ENCODE results near the gene PSMB7. TPM values are rescaled to one million over a fixed set of nuclear protein-coding genes. Genes with fewer than 3 reads are reported as not detected.

Gene PSMB7
- total and polyA plus RNA-seq, 2 of the 13 experiments (the other 11 are each of a cell fraction or from before 2014, with no cell fraction given): 259 to 291 TPM

- WGBS (ENCODE audit: low lambda C conversion rate): 100% methylated on average over 9 of the region's 13 CpGs
- no peak overlapping the region for H3K4me2 ChIP-seq (ENCODE audit: low read depth, low read length)
- H3K9ac ChIP-seq (ENCODE audit: insufficient read depth, low read depth, low read length): no peak overlapping the region
- no peak for DNase-seq (ENCODE audit: low spot score)
- intact Hi-C loops (cut with micrococcal nuclease; ENCODE audit: unreplicated experiment): no loop called here
- no TSS peak for BruUV-seq (replicated peaks)
- H3K9me3 ChIP-seq (ENCODE audit: low read length): no peaks in the 10 kb centered on the region
- CTCF ChIA-PET (ENCODE audit: low intra/inter-chr PET ratio, low total read pairs): no interaction called here
- no peaks in the 10 kb centered on the region for H3K79me2 ChIP-seq (ENCODE audit: insufficient read depth, low read length)
- no peak overlapping the region for H2AFZ ChIP-seq (ENCODE audit: low read length)
- in situ Hi-C loops (cut with HindIII; ENCODE audit: extremely low pct_ligation_motif_present, low pct_unique_long_range_greater_than_20kb): no loop called here
- no peaks in the 10 kb centered on the region for H3K4me1 ChIP-seq (ENCODE audit: insufficient read depth, low read length)
- TF ChIP-seq AGO2 (optimal IDR thresholded peaks at IDR 0.05; ENCODE audit: low read depth, low read length) (peak; percentile 66), ZNF484 (CRISPR knock-in tag; IDR thresholded peaks at IDR 0.05; ENCODE audit: borderline replicate concordance, low read depth) (no peak), RBM22 (optimal IDR thresholded peaks at IDR 0.05; ENCODE audit: low read length) (peak; percentile 94)
- H3K27ac ChIP-seq (ENCODE audit: extremely low read length, insufficient read depth, low read length): no peak overlapping the region
- FAIRE-seq: no peak
- no peaks in the 10 kb centered on the region for H3K27me3 ChIP-seq (ENCODE audit: control insufficient read depth in 1 of 2, insufficient read depth in 2 of 2, low read length in 2 of 2)
- no peak overlapping the region for H3K4me3 ChIP-seq (replicated peaks in 1 of 3; ENCODE audit: insufficient read depth in 1 of 3, low read depth in 2 of 3, low read length in 3 of 3)
- peaks cover 27 to 73% of the 10 kb centered on the region in 2 experiments for H3K36me3 ChIP-seq (replicated peaks in 1 of 2; ENCODE audit: control insufficient read depth in 1 of 2, insufficient read depth in 2 of 2, low read length in 2 of 2)
- POLR2A ChIA-PET: no interaction called here
- no peaks in the 10 kb centered on the region for H4K20me1 ChIP-seq (ENCODE audit: insufficient read depth, low read length)
- ATAC-seq: no peak
Measured at GRCh38 chr9:124339603-124340146, 75.6 kb downstream of the PSMB7 start.

GRCh38 chr9:124337562-124337961 is 77.7 kb downstream of the PSMB7 start:
- no peaks in the 10 kb centered on the region for H3K4me1 ChIP-seq (ENCODE audit: insufficient read depth, low read length)
- H3K9ac ChIP-seq (ENCODE audit: insufficient read depth, low read depth, low read length): no peak overlapping the region
- FAIRE-seq (no peak), DNase-seq (ENCODE audit: low spot score) (no peak), ATAC-seq (no peak)
- H3K27me3 ChIP-seq (ENCODE audit: control insufficient read depth in 1 of 2, insufficient read depth in 2 of 2, low read length in 2 of 2): no peaks in the 10 kb centered on the region
- in situ Hi-C loops (cut with HindIII; ENCODE audit: extremely low pct_ligation_motif_present, low pct_unique_long_range_greater_than_20kb) (no loop called here), intact Hi-C loops (cut with micrococcal nuclease; ENCODE audit: unreplicated experiment) (no loop called here)
- H2AFZ ChIP-seq (ENCODE audit: low read length): no peak overlapping the region
- no peak overlapping the region for H3K4me2 ChIP-seq (ENCODE audit: low read depth, low read length)
- 98% methylated on average over 5 of the region's 5 CpGs for WGBS (ENCODE audit: low lambda C conversion rate)
- no peaks in the 10 kb centered on the region for H3K79me2 ChIP-seq (ENCODE audit: insufficient read depth, low read length)
- no peak overlapping the region for H3K4me3 ChIP-seq (replicated peaks in 1 of 3; ENCODE audit: insufficient read depth in 1 of 3, low read depth in 2 of 3, low read length in 3 of 3)
- ChIA-PET CTCF (ENCODE audit: low intra/inter-chr PET ratio, low total read pairs) (no interaction called here), POLR2A (no interaction called here)
- no peak overlapping the region for H3K27ac ChIP-seq (ENCODE audit: extremely low read length, insufficient read depth, low read length)
- no peaks in the 10 kb centered on the region for H4K20me1 ChIP-seq (ENCODE audit: insufficient read depth, low read length)
- peaks cover 32 to 66% of the 10 kb centered on the region in 2 experiments for H3K36me3 ChIP-seq (replicated peaks in 1 of 2; ENCODE audit: control insufficient read depth in 1 of 2, insufficient read depth in 2 of 2, low read length in 2 of 2)
- BruUV-seq (replicated peaks): no TSS peak
- H3K9me3 ChIP-seq (ENCODE audit: low read length): no peaks in the 10 kb centered on the region
- TF ChIP-seq E2F1 (CRISPR knock-in tag; IDR thresholded peaks at IDR 0.05) (no peak), ZNF331 (CRISPR knock-in tag; IDR thresholded peaks at IDR 0.05) (no peak), JDP2 (CRISPR knock-in tag; IDR thresholded peaks at IDR 0.05; ENCODE audit: borderline replicate concordance) (no peak), PITX1 (CRISPR knock-in tag; IDR thresholded peaks at IDR 0.05) (no peak), ZNF784 (CRISPR knock-in tag; IDR thresholded peaks at IDR 0.05; ENCODE audit: borderline replicate concordance) (no peak), ATM (IDR thresholded peaks at IDR 0.05; ENCODE audit: borderline replicate concordance) (no peak), XRCC5 (optimal IDR thresholded peaks at IDR 0.05; ENCODE audit: low read length) (no peak), ARID5B (CRISPR knock-in tag; IDR thresholded peaks at IDR 0.05) (no peak), ZNF552 (CRISPR knock-in tag; IDR thresholded peaks at IDR 0.05; ENCODE audit: borderline replicate concordance) (no peak), RFXANK (CRISPR knock-in tag; IDR thresholded peaks at IDR 0.05) (no peak), SALL2 (CRISPR knock-in tag; IDR thresholded peaks at IDR 0.05) (no peak)
